ENCODE measurements around the gene LXN. TPM values are rescaled to one million over a fixed set of nuclear protein-coding genes. Genes with fewer than 3 reads are reported as not detected.

LXN gene
- total RNA-seq, 2 experiments from 2014 or later, result 5.3 to 5.9 TPM

- ChIA-PET POLR2A (no interaction called here), CTCF (interaction anchor here (0.7 to 1.2 kb wide), 2 partner anchors 77 to 112 kb away, joined by 3 to 4 read pairs; no protein-coding TSS in a partner anchor)
These were observed 7.1 kb upstream of the LXN start for GRCh38 chr3:158679547-158680000.

GRCh38 chr3:158678687-158679086 is 6.2 kb upstream of the LXN start:
- ChIA-PET CTCF (interaction anchor here (1.2 kb wide), 1 partner anchor 113 kb away, joined by 3 read pairs; no protein-coding TSS in a partner anchor), POLR2A (no interaction called here)

GRCh38 chr3:158671821-158672214 is 630 bp downstream of the LXN start:
- CTCF ChIA-PET, result interaction anchor here (0.6 to 2.8 kb wide), 3 partner anchors 13 to 40 kb away, joined by 3 to 9 read pairs (median 4); no protein-coding TSS in a partner anchor
- POLR2A ChIA-PET, result no interaction called here

- ChIA-PET POLR2A (no interaction called here), CTCF (interaction anchor here (1.2 kb wide), 1 partner anchor 9 kb away, joined by 3 read pairs; no protein-coding TSS in a partner anchor)
These were observed 3.9 kb downstream of the LXN start for GRCh38 chr3:158668506-158668905.

GRCh38 chr3:158666416-158666815 is 6.0 kb downstream of the LXN start:
- POLR2A ChIA-PET, result no interaction called here
- CTCF ChIA-PET, result no interaction called here

GRCh38 chr3:158663832-158664231 is 8.6 kb downstream of the LXN start:
- CTCF ChIA-PET, result no interaction called here
- POLR2A ChIA-PET, result interaction anchor here (1.3 kb wide), 1 partner anchor 19 kb away, joined by 3 read pairs; the partner anchor contains the start of gene GFM1

GRCh38 chr3:158663246-158663645 is 9.2 kb downstream of the LXN start:
- ChIA-PET POLR2A (no interaction called here), CTCF (no interaction called here)

GRCh38 chr3:158660711-158661110 is 11.7 kb downstream of the LXN start:
- CTCF ChIA-PET, result interaction anchor here (0.9 to 1.3 kb wide), 4 partner anchors 16 to 129 kb away, joined by 3 to 5 read pairs (median 3); partner anchors contain the start of gene GFM1
- POLR2A ChIA-PET, result interaction anchor here (0.6 kb wide), 1 partner anchor 100 kb away, joined by 3 read pairs; no protein-coding TSS in a partner anchor

- POLR2A ChIA-PET, result interaction anchor here (0.9 to 1.2 kb wide), 3 partner anchors 14 to 132 kb away, joined by 3 to 6 read pairs (median 3); partner anchors contain the start of gene GFM1
These were observed 12.8 kb downstream of the LXN start for GRCh38 chr3:158659454-158660237.

GRCh38 chr3:158658889-158659288 is 13.6 kb downstream of the LXN start:
- CTCF ChIA-PET, result interaction anchor here (0.5 to 2.1 kb wide), 4 partner anchors 9 to 133 kb away, joined by 3 to 9 read pairs (median 4); partner anchors contain the start of genes GFM1 and LXN

More at GRCh38 chr3:158659454-158660237, 12.8 kb downstream of the LXN start:
- CTCF ChIA-PET, result interaction anchor here (0.5 to 2.1 kb wide), 7 partner anchors 9 to 132 kb away, joined by 3 to 9 read pairs (median 4); partner anchors contain the start of genes GFM1 and LXN

GRCh38 chr3:158652463-158652862 is 20.0 kb downstream of the LXN start:
- ChIA-PET POLR2A (no interaction called here), CTCF (no interaction called here)

More at GRCh38 chr3:158658889-158659288, 13.6 kb downstream of the LXN start:
- POLR2A ChIA-PET, result interaction anchor here (0.9 to 1.2 kb wide), 2 partner anchors 13 to 133 kb away, joined by 3 to 6 read pairs; no protein-coding TSS in a partner anchor

GRCh38 chr3:158651192-158651591 is 21.3 kb downstream of the LXN start:
- ChIA-PET CTCF (no interaction called here), POLR2A (no interaction called here)

GRCh38 chr3:158649791-158650190 is 22.7 kb downstream of the LXN start:
- ChIA-PET POLR2A (no interaction called here), CTCF (no interaction called here)

GRCh38 chr3:158644345-158644908 is 28.0 kb downstream of the LXN start, which contains the start of gene GFM1:
TSS of gene GFM1 (plus strand) at chr3:158644527. CDS start at chr3:158644635, 108 bp downstream.
- ChIA-PET POLR2A (interaction anchor here (0.6 to 1.5 kb wide), 4 partner anchors 16 to 535 kb away, joined by 3 to 6 read pairs (median 4); partner anchors contain the start of gene RSRC1), CTCF (interaction anchor here (0.7 to 1.8 kb wide), 9 partner anchors 15 to 145 kb away, joined by 3 to 8 read pairs (median 3); partner anchors contain the start of genes LXN and MLF1)

GRCh38 chr3:158642474-158643210 is 29.8 kb downstream of the LXN start:
- POLR2A ChIA-PET, result interaction anchor here (1.5 kb wide), 1 partner anchor 72 kb away, joined by 5 read pairs; the partner anchor contains the start of gene MLF1
- CTCF ChIA-PET, result interaction anchor here (1.7 kb wide), 1 partner anchor 71 kb away, joined by 3 read pairs; the partner anchor contains the start of gene MLF1

GRCh38 chr3:158642005-158642404 is 30.4 kb downstream of the LXN start:
- ChIA-PET CTCF (interaction anchor here (1.7 kb wide), 1 partner anchor 71 kb away, joined by 3 read pairs; the partner anchor contains the start of gene MLF1), POLR2A (interaction anchor here (1.5 kb wide), 1 partner anchor 72 kb away, joined by 5 read pairs; the partner anchor contains the start of gene MLF1)

GRCh38 chr3:158640646-158641045 is 31.8 kb downstream of the LXN start:
- ChIA-PET CTCF (no interaction called here), POLR2A (no interaction called here)

- ChIA-PET CTCF (no interaction called here), POLR2A (no interaction called here)
These were observed 40.5 kb downstream of the LXN start for GRCh38 chr3:158631981-158632380.

- CTCF ChIA-PET, result no interaction called here
- POLR2A ChIA-PET, result no interaction called here
These were observed 46.6 kb downstream of the LXN start for GRCh38 chr3:158625881-158626280.

Data from activated CD8-positive, alpha-beta memory T cell treated with anti-CD3 and anti-CD28 coated beads for 36 hours (primary cell).